LNCAP (cell line): Measurements from ENCODE around the gene DDX39A.

ENCODE experiments used
- TF ChIP-seq, protein P1 (sequence below): fragments of 450-650 bp; IDR thresholded peaks from 2 replicates; pipeline ENCODE4 v1.5.1; 2017; ENCODE audit warnings: mild to moderate bottlenecking

The DDX39A gene

DNA sequence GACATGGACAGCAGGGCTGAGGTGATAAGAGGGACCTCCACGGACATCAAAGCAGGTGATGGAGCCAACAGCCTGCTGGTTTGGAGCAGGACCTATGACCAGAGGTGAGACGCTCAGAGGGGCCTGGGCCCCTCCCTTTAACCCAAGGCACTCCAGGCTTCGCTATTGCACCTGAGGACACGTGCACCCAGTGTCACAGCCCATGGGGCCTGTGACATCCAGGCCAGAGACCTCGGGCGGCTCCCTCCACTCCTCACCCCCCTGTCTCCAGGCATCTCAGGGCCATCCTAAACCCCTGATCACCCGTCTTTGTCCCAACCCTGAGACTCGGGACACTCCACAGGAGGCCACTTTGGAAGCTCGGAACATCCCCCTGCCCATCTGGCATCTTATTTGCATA is 25.0 kb downstream of the DDX39A start:
- TF ChIP-seq, protein P1, sequence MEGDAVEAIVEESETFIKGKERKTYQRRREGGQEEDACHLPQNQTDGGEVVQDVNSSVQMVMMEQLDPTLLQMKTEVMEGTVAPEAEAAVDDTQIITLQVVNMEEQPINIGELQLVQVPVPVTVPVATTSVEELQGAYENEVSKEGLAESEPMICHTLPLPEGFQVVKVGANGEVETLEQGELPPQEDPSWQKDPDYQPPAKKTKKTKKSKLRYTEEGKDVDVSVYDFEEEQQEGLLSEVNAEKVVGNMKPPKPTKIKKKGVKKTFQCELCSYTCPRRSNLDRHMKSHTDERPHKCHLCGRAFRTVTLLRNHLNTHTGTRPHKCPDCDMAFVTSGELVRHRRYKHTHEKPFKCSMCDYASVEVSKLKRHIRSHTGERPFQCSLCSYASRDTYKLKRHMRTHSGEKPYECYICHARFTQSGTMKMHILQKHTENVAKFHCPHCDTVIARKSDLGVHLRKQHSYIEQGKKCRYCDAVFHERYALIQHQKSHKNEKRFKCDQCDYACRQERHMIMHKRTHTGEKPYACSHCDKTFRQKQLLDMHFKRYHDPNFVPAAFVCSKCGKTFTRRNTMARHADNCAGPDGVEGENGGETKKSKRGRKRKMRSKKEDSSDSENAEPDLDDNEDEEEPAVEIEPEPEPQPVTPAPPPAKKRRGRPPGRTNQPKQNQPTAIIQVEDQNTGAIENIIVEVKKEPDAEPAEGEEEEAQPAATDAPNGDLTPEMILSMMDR = no peak

DNA sequence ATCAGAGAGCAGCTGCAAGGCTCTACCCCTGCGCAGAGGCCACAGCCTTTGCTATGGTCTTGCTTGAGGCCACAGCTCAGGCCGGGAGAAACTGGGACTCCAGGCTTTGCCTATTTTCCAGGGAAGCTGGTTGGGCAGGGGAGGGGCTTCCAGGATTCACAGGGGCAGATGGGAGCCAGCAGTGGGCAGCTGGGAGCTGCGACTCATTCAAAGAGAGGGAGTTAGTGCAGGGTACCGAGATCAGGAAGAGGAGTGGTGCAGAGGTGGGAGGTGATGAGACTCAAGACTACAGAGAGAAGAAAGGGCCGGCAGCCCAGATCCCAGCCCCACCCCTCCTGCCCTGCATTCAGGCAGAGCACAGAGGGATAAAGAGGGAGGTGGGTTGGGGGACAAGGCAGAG is 25.8 kb downstream of the DDX39A start:
- TF ChIP-seq, protein P1 = no peak

DNA sequence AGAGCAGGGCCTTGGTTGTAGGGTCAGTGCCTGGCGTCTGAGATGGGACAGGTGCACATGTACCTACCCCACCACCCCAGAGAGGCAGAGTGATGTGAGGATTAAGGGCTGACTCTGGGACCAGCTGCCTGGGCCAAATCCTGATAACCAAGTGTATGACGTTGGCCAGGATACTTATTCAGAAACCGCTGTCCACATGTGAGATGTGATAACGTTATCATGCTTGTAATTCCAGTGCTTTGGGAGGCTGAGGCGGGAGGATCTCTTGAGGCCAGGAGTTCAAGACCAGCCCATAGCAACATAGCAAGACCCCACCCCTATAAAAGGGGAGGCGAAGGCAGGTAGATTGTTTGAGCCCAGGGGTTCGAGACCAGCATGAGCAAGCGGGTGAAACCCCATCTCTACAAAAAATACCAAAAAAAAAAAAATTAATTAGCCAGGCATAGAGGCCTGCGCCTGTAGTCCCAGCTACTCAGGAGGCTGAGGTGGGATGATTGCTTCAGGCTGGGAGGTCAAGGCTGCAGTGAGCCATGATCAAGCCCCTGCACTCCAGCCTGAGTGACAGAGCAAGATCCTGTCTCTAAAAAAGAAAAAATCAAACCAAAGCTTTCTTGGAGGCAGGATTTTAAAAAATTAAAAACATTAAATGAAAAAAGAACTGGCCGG is 27.9 kb downstream of the DDX39A start:
- TF ChIP-seq, protein P1 = no peak

DNA sequence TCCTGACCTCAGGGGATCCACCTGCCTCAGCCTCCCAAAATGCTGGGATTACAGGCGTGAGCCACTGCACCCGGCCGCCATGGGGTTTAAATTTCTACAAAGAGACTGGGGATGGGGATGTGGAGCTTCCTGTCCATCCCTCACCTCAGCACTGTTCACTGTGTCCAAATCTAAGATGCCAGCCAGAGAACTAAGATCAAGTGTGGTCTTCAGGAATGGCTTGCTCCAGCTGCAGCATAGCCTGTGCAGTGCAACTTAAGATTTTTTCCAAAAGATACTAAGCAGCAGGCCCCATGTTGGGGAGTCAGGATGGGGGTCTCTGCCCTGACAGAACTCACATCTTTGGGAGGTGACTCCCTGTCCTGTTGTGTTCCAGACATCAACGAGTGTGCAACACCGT is 28.6 kb downstream of the DDX39A start:
- TF ChIP-seq, protein P1 = no peak

DNA sequence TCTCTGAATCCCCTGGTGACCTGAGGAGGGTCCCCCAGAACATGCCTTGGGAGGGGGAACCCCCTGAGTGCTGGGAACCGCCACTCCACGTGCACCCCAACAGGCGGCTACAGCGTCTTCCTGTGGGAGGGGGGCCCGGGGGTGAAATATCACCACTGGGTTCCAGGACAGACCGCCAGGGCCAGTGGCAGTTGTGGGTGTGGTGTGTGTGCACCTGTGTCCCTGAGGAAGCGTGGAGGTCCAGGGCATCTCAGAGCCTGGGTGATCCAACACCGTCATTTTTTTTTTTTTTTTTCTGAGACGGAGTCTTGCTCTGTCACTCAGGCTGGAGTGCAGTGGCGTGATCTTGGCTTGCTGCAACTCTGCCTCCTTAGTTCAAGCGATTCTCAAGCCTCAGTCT is 33.6 kb downstream of the DDX39A start:
- TF ChIP-seq, protein P1 = no peak

DNA sequence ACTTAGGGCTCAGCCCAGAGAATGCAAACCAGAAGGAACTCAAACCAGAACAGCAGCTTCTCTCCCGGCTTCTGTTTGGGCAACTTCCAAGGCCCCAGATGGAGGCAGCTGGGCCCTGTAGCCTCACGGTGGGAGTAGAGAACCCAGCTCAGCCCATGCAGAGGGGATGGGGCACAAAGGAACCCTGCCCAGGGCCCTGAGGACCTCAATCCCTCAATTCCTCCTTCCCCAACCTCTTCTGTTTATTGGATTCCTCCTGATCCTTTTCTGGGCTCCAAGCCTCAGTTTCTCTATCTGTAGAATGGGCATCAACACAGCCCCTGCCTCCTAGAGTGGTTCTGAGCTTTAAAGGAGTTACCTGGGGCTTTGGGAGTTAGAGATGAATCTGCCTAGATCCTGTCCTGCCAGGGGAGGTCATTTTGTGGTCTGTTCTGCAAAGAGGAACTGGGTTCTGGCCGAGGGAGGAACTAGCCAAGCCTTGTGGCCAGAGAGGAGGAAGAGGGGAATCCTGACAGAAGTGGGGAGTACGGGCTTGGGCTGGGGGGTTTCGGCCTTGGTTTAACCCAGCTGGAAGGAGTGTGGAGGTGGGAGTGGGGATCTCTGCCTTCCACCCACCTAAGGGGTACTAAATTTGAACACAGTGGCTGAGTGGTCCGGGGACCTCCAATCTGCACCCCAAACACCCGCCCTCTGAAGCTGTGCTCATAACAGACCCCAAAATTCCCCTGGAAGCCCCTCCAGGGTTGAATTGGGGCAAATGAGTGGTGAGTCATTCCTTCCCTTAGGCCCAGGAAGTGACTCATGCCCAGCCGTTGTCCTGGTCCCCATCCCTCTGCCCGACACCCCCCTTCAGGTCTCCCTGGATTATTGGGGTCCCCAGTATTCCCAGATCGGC is 35.2 kb downstream of the DDX39A start:
- TF ChIP-seq, protein P1 = no peak

DNA sequence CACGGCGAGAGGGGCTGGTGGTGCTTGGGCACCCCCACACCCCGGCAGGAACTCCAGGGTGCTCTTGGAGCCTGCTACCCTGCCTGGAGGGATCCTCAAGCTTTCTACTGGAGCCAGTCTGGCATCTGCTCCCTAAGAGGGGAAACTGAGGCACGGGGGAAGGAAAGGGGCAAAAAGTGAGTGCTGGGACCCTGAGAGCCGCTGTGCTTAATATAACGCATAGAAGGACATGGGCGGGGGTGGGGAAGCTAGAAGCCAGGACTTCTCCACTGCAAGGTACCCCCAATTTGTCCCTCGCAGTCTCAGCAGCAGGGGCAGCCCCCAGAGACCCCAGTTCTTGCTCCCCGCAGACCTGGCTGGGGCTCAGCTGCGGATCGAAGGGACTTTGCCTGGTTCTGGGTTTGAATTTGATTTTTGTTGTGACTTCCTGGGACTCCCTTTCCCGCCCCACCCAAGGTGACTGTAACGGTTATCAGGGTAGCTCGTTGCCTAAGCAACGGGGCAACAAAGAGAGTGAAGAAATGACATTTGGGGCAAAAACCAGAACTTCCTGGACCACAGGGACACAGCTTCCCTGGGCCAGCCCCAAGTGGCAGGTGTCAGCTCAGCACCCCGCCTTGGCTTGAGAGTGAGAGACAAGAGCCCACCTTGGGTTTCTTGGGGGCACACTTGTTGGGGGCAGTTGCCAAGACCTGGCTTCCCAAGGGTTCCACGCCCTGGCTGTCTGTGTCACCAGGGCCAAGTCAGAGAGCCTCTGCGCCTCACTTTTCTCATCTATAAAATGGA is 37.3 kb downstream of the DDX39A start:
- TF ChIP-seq, protein P1 = no peak
